ENCODE data around the gene CAMK1G.

The CAMK1G gene

DNA sequence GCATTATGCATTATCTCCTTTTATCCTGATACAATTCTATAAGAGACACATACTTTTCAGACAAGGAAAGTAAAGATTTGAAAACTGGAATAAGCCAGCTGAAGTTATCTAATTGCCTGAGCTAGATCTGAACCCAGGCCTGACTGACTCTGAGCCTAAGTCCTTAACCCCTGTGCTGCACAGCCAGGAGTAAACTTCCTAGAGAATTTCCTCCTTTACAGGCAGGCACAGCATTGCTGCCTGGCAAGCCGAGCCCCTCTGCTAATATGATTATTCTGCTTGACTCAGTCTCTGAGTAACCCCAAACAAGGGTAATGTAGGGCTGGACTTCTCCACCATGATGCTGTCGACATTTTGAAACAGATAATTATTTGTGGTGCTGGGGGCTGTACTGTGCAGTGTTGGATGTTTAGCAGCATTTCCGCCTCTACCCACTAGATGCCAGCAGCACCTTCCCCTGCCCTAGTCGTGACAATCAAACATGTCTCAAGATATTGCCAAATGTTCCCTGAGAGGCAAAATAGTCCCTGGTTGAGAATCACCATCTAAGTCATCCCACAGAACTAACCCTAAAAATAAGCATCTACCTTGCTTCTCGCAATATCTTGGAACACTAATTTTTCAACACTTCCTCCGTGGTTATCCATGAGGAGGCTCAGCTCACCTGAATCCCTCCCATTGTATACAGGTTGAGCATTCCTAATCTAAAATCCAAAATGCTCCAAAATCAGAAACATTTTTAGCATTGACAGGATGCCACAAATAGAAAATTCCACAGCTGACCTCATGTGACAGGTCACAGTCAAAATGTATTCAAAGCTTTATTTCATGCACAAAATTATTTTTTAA, 18.5 kb downstream of the CAMK1G start:
- no peak for DNase-seq

DNA sequence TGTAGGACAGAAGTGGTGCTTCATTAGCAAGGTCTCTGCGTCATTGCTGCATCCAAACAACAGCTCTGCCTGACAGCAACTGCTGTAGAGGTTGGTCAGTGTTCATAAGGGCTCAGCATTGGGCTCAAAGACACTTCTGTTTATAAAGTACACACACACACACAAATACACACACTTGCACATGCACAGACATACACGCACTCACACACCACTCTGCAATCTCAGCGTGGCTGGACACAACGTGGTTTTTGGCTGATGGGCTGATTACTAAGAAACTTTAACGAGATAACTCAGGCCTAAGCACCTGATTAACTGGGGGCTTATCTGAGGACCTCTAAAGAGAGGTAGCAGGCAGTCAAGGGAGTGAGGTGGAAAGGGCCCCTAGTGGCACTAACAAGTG, 20.4 kb downstream of the CAMK1G start:
- no peak for DNase-seq

DNA sequence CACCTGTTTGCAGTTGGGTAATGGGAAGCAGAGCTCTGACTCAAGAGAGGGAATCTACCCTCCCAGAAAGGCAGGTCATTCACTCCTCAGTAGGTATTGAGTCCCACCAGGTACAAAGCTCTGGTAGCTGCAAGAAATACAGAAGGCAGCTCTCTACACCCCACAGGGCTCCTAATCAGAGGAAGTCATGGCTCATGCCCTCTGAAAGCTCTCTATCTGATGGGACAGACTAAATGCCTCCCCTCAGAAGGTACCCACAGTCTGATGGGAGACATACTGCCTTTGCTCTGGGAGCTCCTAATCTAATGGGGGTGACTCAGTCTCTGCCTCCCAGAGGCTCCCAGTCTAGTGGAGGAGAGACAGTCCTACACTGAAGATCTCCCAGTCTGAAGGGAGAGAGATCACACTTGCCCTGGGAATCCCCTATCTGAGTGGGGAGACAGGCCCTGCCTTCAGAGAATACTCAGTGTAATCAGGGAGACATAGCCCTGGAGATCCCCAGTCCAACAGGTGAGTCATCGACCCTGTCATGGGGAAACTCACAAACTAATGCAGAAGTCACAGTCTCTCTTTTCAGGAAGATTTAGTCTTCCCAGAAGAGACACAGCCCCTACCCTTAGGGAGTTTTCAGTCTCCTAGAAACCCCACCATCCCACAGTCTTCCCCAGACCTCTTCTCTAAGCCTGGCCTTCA, 23.7 kb downstream of the CAMK1G start:
- no peak for DNase-seq

DNA sequence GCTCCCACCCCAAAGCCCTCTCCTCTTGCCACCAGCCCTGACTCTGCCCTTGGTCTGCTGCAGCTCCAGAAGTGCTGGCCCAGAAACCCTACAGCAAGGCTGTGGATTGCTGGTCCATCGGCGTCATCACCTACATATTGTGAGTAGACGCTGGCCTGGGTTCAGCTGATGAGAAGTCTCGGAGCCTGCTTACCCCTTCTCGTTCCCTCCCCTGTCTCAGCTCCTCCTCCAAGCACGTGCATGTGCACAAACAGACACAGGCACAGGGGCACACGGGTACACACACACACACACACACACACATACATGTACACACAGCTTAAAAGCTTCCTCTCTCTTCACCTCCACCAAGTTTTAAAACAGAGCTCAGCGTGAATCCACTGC, 24.3 kb downstream of the CAMK1G start:
- DNase-seq: no peak

DNA sequence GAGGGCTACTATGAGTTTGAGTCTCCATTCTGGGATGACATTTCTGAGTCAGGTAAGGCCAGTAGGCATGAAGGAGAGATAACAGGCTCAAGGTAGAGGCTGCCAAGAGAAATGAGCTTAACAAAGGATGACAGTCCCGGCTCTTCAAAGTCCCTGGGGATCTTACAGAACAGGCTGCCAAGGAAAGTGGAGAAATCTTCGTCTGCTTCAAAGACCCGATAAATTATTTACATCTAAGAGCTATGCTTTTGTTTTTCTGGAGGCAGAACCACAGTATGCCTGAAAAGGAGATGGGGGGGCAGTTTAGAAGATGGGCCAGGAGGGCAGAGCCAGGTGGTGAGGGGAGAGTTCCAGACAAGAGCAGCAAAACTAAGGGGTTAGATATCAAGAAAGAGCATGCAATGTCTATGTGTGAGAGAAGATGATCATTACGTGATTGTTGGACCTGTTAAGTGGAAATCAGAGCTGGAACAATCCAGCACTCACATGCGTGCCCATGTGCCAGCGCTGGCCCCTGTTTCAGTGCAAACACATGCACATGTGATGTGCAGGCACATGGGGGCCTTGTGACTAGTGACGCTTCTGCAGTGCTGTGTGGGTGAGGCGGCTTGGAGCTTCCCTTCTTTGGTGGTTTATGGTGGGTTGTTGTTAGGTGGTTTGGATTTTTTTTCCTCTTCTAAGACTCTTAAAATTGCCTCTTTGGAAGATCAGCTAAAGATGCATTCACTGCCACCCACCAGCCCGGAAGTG, 25.7 kb downstream of the CAMK1G start:
- no peak for DNase-seq

DNA sequence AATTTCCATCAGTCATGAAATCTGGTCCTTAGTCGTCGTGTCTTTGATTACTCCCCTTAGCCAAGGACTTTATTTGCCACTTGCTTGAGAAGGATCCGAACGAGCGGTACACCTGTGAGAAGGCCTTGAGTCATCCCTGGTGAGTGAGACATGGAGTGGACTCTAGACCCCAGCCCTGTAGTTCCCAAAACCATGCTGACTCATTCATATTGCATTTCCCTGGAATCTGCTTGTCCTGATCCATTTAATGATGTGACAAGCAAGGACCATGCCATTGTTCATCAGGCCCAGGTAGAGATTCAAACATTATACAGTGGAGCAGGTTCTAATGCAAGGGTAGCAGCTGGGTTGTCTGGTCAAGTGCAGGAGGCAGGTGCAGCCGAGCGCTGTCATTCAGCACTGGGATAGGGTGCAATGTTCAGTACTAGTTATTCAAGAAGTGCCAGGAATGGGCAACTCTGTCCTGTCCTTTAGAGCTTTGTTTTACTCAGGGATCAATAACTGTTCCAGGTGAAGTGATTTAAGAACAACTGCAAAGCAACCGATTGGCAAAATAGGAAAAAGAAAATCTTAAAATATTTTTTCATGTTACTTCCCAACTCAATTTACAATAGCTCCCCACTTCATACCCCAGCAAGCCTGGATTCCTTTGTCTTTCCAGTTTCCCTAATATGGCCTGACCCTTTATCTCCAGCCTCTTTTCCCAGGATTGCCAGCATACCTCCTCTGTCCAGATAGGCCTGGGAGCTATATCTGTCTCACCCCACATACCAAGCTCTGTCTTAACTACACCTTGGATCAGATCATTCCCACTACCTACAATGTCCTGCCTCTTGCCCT, 26.5 kb downstream of the CAMK1G start:
- no peak for DNase-seq

DNA sequence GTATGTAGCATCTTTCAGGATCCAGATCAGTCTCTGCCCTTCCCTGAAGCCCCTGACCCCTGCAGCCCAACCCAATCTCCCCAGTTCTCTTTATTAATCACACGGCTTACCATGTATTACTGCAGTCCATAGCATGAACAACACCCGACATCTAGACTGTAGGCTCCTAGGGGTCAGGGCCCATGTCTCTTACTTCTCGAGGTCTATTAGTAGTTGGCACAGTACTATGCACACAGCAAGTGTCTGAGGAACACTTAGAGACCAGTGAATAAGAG, 27.1 kb downstream of the CAMK1G start:
- DNase-seq: no peak

DNA sequence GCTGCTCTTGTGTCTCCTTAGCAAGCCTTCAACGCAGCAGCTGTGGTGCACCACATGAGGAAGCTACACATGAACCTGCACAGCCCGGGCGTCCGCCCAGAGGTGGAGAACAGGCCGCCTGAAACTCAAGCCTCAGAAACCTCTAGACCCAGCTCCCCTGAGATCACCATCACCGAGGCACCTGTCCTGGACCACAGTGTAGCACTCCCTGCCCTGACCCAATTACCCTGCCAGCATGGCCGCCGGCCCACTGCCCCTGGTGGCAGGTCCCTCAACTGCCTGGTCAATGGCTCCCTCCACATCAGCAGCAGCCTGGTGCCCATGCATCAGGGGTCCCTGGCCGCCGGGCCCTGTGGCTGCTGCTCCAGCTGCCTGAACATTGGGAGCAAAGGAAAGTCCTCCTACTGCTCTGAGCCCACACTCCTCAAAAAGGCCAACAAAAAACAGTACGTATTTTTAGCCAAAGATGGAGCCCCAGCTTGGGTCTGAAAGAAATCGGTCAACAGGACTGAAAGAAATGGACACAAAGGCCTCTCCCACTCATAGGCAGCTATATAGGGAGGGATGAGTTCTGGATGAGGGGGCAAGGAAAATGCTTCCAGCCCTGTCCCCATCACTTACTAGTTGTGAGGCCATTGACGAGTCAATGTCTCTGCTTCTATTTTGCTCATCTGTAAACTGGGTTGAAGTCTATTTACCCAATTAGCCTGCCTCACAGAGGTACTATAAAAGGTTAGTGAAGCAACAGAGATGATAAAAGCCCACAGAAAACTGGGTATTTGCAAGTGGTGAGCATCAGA, 28.5 kb downstream of the CAMK1G start:
- DNase-seq: no peak

DNA sequence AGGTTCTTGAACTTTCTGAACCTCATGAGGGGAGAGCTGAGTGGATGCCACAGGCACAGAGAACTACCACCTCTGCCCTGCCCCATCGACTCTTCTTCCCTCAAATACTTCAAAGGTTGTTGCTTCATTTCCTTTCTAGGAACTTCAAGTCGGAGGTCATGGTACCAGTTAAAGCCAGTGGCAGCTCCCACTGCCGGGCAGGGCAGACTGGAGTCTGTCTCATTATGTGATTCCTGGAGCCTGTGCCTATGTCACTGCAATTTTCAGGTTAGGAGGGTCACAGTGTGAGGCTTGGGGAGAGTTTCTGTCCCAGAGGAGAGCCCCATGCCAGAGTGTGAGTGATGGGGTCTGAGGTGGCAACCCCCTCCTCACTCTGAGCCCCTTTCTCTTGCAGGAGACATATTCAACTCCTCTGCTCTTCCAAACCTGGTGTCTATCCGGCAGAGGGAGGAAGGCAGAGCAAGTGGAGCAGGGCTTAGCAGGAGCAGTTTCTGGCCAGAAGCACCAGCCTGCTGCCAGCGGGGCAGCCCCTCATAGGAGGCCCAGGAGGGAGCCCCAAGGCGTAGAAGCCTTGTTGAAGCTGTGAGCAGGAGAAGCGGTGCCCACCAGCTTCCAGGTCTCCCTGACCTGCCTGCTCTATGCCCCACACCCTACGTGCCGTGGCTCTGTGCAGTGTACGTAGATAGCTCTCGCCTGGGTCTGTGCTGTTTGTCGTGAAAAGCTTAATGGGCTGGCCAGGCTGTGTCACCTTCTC, 29.3 kb downstream of the CAMK1G start:
- DNase-seq: no peak

DNA sequence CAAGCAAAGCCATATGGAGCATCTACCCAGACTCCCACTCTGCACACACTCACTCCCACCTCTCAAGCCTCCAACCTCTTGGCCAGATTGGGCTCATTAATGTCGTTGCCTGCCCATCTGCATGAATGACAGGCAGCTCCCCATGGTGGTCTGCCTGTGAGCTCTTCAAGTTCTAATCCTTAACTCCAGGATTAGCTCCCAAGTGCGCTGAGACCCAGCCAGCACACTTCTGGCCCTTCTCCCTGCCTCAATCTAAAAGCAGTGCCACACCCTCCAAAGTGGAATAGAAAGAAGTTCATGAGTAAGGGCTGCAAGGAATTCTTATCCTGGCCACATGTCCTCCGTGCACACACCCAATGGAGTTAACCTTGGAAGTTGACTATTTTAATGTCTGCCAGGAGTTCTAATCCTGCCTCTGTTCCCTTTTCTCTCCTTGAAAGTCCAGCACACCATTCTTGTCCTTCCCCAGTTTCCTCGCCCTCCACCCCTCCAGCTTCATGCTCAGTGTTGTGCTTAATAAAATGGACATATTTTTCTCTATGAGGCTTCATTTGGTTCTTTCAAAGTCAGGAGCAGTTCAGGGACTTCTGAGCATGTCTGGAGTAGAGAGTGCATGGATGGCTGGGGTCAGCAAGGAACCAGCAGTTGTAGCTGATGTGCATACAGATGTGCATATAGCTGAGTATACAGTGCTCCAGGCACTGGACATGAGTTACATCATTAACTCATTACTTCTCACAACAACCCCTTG, 30.1 kb downstream of the CAMK1G start:
- DNase-seq: no peak

DNA sequence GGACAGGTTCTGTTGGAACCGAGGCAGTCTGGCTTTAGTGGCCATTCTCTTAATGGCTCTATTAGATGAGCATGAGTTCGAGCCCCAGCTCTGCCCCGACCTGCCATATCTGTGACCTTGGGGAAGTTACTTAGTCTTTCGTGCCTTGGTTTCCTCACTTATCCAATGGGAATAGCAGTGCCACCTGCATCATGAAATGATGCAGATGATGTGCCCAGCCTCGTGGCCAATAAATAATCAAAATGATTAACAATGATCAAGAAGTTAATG, 30.6 kb downstream of the CAMK1G start:
- DNase-seq: no peak

DNA sequence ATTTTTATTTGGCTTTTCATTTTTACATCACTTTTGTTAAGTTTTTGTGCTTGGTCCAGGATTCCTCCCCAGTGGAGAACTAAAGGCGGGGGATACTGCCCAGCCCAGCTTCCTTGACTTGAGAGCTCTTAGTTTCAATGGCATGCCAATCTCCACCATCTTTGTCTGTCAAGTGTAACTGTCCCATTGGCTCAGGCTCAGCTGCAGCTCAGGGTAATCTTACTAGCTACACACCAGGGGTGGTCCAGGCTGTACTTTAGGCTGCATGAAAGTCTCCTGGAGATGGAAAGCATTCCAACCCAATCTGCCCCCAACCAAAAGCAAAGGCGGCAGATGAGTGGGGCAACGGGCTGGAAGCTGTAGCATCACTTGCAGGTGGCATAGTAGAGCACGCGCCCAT, 31.4 kb downstream of the CAMK1G start:
- no peak for DNase-seq

DNA sequence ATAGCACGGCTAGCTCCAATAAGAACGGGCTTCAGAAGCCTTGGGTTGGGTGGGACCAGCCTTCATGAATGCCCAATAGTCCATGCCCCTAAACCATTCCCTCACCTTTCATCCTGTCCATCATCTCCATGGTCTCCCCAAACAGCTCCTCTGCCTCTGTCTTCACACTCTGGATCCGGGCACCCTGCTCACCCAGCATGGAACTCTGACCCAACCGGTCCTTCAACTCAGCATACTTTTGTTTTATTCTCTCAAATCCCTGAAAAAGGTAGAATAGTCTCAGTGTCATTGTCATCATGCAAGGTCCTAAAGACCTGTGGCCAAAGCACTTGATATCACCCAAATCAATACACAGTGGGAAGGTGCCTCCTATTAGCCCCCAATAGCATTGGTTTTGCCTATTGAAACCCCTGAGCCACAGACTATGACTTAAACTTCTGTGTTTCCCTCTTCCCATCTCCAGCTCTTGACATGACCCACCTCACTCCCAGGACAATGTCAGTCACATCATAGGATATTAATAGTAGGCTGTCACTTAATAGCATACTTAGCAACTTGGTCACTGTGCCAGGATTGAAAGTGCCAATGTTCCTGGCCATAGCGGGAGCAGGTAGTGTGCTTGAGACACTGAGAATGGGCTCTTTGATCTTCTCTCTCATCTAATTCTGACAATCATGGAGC, 33.0 kb downstream of the CAMK1G start:
- no peak for DNase-seq

DNA sequence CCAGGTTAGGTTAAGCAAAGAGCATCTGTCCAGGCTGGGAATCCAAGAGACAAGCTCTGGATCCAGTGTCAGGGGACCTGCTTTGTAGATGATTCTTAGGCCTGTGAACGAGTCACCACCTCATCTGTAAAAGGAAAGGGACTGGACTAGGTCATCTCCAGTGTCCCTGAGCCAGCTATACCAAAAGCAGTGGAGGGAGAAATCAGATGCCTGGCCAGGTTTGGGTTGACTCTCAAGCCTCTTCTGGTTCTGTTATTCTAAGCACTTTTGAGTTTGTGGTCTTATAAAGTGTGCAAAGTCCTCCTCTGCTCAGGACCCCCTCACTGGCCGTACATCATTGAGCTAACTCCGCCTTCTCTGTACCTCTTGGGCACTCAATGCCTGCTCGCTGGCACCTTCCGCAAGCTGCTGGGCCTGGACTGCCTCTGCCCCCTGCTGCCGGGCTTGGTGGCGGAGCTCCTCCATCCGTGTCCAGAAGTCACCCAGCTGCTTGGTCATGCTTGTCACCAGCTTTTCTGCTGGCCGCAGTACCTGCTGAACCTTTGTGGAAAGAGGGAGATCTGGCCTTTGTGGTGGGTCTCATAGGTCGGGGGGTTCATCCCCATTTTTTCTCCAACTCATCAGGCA, 33.6 kb downstream of the CAMK1G start:
- no peak for DNase-seq

DNA sequence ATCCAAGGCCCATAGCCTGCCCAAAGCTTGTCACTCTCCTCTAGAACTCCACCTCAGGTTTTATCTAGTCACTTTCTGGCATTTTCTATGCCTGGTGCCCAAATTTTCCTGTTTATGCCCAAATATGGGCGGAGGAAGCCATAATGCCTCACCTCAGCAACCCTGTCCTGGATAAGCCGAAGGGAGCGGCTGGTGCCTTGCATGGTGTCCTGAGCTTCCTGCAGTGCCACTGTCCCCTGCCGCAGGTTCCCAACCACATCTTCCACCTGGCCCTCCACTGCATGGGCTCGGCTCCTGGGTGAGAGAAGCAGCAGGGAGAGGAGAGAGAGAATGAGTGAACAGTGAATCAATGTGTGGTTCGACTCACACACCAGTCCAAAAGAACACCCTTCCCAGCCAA, 34.2 kb downstream of the CAMK1G start:
- DNase-seq: no peak

DNA sequence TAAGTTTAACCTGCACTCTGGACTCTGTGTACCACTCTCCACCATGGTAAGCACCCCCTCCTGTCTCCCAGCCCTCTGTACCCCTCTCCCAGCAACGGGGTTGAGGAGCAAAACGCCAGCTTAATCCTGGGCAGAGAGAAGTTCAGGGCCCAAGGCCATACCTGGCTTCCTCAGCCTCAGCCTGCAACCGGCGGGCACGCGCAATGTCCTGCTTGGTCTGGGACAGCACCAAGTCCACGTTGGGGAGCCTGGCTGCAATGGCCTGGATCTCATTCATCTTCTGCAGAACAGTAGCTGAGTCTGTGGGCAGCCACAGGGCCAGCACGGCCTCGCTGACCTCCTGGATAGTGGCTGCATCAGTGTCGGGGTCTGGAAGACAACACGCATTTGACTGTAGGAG, 34.8 kb downstream of the CAMK1G start:
- no peak for DNase-seq

DNA sequence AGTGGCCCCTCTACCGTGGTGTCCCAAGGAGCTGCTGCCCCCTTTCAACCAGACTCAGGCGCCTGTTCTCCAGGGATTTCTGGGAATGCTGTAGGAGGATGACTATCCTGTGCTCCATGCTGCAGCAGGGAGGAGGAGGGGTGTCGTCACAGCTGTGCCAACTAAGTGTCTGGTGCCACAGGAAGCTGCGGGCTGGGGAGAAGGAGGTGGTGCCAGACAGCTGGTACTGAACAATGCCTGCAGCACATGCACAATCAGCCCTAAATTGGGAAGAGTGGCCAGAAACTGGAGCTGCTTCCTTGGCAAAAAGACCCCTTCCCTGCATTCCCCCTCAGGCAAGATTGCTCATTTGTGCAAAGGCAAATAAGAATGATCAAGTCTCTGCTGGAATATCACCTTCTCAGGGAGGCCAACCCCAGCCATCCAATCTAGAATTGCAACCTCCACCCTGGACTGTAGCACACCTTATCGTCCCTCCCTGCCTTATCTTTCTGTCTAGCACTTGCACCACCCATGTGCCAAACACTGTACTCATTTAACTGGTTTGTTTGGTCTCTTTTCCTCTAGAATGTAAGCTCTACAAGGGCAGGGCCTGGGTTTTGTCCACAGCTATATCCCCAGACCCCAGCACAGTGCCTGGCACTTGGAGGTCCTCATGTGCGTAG, 35.4 kb downstream of the CAMK1G start:
- no peak for DNase-seq

DNA sequence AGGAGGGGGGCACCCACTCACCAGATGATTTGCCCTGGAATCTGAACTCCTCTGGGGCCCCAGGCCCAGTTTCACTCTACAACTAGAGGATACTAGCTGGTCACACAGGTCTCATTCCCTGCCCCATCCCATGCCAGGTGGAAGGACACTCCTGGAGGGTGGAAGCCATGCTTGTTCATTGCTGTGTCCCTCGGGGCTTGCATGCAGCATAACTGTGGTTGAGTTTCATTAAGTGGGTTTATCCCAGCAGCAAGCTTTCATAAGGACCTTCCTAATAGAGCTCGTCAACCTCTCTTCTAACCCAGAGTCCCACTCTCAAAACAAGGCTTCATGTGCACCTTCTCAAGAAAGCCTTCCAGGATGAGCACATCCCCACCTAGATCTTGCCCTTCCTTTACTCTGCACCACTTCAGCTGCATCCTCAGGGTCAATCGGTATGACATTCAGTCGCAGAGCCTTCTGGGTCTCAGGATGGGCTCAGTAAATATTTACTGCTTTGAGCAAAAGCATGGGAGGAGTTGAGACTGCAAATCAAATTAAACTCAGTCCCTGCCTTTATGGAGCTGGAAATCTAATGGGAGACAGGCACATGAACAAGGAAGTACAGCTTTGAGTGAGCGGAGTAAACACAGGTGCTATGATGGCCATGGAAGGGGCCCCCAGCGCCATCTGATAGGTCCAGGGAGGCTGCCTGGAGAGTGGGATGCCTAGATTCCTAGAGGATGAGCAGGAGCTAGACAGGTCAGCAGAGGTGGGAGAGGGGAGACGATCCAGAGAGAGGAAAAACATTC, 36.4 kb downstream of the CAMK1G start:
- no peak for DNase-seq

DNA sequence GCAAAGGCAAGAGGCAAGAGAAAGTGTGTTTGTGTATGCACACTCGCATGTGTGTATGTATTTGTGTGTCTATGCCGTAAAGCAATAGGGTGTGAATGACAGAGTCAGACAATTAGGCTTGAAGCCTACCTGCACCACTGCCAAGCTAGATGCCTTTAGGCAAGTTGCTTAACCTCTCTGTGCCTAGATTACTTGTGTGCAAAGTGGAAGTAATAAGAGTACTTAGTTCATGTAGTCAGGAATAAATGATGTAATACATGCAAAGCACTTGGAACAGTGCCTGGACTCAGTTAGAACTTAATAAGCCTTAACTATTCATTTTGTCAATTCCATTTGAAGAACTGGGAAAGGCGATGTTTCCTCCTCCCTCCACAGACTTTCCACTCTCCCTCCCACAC, 37.0 kb downstream of the CAMK1G start:
- DNase-seq: no peak
